ENCODE results near the gene SLC39A11.

SLC39A11 gene

DNA sequence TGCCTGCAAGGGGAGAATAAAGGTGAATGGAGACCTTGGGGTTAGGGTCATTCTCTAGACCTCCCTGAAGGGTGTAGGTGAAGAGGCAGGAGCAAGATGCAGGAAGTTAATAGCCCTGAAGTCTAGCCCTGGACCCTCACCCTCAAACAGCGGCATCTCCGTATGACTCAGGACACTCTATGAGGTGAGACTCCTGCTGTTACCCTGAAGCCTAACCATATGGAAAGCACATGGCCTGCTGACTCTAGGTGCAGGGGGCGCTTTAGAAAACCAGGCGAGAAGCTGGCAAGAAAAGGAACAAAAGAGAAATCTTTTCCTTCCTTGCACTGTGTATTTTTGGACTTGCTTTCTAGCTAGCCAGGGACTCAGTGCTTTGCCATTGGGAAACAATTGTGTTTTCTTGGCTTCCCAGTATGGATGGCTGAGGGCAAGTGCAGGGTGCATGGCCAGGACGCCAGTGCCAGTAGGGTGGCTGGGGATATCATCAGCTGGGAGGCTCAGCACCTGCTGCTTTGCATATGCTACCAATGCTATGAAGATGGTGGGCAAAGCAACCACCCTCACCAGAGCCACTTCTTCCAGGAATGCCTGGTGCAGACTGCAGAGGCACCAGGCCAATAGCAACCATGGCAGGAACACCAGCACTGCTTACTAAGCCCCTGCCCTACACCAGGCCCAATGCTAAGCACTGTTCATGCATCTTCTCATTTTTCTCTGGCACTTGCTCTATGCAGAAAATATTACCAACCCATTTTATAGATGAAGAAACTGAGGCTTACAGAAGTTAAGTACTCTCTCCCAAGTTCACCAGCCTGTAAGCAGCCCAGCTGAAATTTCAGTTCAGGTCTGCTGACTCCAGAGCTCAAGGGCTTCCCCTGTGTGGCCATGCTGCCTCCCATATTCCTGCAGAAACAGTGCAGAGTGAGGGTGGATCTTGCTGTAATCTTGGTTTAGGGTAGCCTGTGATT lies 425.1 kb downstream of the SLC39A11 start:
- no peak for DNase-seq (ENCODE audit: low read depth in 2 of 2, low spot score in 1 of 2)

DNA sequence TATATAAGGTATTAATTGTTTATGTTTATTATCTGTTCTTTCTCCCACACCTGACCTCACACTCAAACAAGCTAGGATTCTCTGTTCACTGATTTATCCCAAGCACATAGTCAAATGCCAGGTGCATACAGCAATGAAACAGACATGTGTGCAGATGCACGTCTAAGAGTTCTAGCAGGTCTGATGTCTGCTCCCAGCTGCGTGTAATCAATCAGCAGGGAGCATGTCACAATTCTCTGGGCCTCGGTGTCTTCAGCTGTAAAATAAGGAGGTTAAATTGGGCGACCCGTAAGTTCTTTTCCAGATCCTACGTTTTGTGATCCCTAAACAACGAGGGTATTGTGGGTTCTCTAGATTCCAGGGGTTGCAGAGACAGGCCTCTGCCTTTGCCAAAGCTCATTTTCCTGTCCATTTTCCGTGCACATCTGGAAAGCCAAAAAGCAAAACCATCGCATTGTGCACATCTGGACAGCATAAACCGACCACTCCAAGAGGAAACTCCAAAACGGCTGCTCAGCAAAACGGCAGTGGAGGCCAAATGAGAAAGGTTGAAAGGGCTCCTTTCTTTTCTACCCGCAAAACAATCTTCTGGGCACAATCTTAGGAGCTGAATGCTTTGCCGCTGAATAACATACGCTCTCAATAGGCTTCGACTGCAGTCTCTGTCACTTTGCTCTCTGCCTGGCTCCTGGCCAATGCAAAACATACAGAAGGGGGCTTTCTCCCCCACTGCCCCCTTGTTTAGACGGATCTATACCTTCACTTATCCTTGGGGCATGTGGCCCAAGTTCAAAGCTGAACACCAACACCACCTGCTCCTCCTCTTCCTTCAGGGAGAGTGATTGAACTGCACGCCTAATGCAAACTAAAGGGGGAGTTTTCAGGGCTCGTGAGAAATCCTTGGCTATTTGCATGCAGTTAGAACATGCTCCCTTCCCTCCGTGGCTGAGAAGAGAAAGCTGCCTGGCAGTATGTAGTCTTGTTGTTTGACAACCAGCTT lies 426.3 kb downstream of the SLC39A11 start:
- DNase-seq (ENCODE audit: low read depth in 2 of 2, low spot score in 1 of 2): no peak

DNA sequence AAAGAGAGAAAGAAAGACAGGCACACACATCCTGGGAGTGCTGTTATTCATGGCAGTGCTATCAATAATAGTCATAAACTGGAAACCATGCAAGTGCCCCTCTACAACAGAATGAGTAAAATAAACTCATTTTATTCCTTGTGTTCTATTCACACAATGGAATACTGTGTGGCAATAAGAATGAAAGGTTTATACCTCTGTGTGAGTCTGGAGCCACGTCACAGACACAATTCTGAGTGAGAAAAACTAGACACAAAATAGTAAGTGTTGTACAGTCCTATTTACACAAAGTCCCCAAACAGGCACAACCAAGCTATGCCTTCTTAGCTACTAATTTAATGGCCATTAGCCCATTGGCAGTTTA lies 429.7 kb downstream of the SLC39A11 start:
- no peak for DNase-seq (ENCODE audit: low read depth in 2 of 2, low spot score in 1 of 2)

DNA sequence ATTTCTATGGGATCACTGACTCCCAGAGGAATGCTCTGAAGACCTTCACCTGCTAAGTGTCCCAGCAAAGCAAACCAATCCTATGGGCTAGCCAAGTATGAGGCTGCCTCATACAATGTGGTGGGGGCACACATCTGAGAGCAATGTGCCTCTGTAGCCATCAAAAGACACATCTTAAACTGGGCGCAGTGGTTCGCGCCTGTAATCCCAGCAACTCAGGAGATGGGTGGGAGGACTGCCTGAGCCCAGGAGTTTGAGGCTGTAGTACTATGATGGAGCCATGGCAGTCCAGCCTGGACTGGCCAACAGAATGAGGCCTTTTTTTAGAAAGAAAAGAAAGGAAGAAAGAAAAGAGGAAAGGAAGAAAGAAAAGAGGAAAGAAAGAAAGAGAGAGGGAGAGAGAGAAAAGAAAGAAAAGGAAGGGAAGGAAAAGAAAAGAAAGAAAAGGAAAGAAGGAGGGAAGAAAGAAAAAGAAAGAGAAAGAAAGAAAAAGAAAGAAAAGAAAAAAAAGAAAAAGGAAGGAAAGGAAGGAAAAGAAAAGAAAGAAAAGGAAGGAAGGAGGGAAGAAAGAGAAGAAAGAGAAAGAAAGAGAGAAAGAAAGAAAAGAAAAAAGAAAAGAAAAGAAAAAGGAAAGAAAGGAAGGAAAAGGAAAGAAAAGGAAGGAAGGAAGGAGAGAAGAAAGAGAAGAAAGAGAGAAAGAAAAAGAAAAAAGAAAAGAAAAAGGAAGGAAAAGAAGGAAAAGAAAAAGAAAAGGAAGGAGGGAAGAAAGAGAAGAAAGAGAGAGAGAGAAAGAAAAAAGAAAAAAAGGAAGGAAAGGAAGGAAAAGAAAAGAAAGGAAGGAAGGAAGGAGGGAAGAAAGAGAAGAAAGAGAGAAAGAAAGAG lies 430.3 kb downstream of the SLC39A11 start:
- no peak for DNase-seq (ENCODE audit: low read depth in 2 of 2, low spot score in 1 of 2)

DNA sequence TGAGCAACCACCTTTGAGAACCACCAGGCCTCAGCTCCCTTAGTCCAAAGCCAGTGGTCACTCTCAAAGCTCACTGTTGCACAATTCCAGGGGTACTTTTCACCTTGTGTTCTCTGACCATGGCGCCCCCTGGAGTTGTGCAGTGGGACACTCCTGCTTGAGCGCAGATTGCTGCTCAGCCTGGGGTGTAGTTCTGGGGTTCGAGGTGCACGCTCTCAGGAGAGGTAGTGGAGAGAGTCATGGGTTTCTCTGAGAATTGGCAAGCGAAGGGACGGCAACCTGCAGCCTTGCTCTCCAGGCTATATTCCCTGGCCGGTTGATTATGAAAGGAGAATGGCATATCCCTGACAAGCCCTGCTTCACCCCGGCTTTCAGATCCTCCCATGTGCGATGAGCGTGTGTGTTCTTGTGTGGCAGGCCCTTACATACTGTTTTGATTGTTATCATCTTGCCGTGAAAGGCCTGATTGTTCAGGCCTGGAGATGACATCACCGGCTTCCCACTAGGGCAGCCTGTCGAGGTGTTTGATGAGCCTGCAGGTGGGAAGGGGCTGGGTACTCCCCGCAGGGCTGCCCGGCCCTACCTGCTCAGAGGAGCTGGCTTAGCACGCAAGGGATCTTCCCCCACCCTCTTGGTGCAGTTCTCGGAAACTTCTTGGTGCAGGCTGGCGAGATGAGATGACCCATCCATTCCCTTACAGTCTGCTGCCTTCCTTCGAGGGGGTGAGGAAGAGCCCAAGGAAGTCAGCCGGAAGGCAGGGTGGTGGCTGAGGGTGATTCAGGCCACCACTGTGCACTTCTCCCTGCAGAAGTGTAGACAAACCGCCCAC lies 431.2 kb downstream of the SLC39A11 start:
- no peak for DNase-seq (ENCODE audit: low read depth in 2 of 2, low spot score in 1 of 2)

DNA sequence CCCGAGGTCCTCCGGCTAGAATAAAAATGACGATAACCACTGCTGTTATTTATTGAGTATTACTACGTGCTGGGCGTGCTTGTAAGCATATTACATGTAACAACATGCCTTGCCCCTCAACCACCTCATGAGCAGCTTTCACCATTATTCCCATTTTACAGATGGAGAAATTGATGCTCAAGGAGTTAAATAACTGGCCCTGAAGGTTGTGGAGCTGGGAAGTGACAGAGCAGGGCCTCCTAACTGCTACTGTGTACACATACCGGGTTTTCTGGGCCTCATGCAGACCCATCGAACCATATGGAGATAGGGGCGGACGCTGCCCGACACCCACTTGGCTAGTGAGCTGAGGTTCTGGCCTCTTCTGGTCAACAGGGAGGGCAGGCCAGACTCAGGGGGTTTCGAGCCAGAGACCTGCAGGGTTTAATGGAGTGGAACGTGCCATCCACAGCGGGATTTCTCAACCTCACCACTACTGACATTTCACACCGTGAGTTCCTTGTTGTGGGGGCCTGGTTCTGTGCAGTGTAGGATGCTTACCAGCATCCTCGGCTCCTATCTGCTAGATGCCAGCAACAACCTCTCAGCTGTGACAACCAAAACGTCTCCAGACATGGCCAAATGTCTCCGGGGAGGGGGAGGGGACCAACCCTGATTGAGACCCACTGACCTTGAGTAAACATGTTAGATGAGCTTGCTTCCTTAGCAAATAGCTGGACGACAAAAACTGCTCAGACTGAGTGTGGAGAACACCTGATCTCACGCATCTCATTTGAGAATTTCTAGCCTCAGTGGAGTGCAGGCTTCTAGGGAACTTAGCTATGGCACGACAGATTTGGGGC lies 432.0 kb downstream of the SLC39A11 start:
- DNase-seq (ENCODE audit: low read depth in 2 of 2, low spot score in 1 of 2): no peak

DNA sequence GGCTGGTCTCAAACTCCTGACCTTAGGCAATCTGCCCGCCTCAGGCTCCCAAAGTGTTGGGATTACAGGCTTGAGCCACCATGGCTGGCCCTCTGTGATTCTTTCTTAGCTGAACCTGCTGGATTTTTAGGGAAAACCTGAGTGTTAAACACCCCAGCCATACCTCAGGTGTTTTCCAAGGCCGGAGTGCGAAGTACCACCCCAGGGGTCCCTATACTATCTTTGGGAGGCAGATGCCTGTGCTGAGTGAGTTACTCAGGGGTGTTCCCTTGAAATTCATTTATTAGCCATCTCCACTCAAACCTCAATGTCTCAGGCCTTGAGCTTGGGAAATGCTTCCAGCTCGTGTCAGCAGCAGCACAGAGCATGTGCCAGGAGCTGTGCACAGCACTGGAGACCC lies 432.7 kb downstream of the SLC39A11 start:
- DNase-seq (ENCODE audit: low read depth in 2 of 2, low spot score in 1 of 2): no peak

DNA sequence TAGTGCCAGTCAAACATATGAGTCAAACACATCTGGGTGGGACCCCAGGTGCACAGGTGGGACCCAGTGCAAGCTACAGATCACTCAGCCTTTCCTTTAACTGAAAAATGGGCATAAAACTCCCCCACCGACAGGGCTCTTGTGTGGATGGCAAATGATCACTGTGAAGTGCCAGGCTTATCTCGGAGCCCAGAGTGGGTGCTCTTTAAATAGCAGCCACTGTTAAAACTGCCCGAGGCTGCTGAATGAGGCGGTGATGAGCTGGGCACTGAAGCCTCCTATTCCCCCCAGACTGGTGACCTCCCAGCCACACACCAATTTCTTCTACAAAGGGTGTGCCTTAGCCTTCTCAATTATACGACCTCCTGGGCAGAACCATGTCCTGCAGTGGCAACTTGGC lies 433.8 kb downstream of the SLC39A11 start:
- DNase-seq (ENCODE audit: low read depth in 2 of 2, low spot score in 1 of 2): no peak

DNA sequence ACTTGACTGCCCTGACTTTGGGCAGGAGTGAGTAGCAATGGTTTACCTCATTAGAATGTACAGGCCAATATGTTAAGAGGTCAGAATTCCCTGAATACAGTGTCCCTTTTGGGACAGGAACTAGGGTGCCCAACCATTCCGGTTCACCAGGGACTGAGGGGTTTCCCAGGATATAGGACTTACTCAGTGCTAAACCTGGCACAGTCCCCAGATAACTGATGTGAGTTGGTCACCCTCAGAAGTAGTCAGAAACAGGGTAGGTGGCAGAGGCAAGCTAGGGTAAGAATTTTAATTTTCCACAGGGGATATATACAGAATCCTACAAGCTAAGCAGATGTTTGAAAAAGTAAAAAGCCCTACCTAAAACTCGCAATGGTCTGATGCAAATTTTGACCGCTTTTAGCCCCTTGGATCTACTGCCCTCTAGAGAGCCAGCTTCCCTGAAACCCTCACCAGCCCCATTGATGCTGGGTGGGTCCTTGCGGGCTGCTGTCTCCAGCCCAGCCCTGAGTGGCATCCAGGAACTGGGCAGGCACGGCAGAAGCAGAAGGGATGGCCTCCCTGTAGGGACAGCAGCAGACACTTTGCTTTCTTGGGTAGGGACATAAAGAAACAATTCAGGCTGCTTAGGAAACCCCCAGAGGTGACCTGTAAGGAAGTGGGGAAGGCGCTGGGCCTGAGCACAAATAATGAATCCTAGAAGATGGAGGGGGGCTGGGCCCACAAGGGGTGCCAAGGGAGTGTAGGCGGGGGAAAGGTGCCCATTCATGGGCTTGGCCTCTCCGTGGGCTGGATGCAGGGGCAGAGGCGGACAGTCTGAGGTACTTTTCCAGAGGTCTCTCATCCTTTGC lies 434.8 kb downstream of the SLC39A11 start:
- no peak for DNase-seq (ENCODE audit: low read depth in 2 of 2, low spot score in 1 of 2)

DNA sequence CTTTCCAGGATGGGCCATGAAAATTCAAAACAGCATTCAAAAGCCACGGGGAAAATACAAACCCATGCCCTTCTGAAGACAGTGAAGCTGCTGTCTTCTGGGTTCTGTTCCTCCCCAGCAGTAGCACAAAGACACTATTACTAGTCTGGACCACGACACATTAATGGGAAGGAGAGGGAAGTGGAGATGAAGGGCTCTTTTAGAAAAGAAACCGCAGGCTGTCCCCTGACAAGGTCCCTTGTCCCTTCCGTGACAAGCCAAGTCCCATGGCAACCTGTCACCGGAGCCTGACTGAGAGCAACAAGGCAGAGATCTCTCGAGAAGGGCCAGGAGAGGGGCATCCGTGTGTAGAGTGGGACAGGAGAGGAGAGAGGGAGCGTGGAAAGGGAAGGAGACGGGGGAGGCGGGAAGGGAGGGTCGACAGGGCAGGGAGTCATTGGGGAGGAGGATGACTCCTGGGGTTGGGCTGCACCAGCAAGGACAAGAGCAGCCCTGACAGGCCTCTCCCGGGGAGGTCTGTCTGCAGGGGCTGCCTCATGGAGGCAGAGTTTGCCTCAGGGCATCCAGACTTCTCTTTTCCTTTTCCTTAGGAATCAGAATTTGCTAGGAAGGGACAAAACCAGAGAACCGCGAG lies 436.2 kb downstream of the SLC39A11 start:
- DNase-seq (ENCODE audit: low read depth in 2 of 2, low spot score in 1 of 2): no peak

DNA sequence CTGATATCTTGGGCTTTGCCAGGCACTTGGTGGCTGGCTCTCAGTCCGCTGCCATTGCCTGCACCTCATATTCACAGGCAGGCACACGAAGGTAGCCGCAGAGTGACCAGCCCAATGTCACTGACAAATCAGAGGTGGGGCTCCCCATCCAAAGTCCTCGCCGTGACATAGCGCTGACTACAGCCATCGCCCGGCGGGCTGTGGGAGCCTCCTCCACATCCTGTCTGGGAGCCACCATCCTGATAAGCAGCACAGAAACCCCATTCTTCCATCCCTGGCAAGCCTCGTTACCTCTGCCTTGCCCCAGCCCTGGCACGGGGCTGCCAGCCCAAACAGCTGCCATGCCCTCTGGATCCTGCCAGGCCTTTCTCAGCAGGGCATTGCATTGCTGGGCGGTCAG lies 437.8 kb downstream of the SLC39A11 start:
- no peak for DNase-seq (ENCODE audit: low read depth in 2 of 2, low spot score in 1 of 2)

DNA sequence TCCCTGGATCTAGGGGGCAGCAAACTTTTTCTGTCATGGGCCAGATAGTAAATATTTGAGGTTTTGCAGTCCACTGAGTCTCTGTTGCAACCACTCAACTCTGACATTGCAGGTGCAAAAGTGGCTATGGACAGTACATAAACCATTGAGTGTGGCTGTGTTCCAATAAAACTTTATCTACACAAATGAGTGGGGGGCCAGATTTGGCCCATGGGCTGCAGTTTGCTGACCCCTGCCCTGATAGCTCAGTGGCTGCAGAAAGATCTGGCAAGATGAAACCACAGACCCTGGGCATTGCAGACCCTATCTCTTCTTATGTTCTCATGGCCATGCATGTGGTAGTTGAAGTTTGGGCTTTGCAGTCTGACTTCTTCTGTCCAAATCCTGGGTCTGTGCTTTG lies 440.5 kb downstream of the SLC39A11 start:
- DNase-seq (ENCODE audit: low read depth in 2 of 2, low spot score in 1 of 2): no peak

DNA sequence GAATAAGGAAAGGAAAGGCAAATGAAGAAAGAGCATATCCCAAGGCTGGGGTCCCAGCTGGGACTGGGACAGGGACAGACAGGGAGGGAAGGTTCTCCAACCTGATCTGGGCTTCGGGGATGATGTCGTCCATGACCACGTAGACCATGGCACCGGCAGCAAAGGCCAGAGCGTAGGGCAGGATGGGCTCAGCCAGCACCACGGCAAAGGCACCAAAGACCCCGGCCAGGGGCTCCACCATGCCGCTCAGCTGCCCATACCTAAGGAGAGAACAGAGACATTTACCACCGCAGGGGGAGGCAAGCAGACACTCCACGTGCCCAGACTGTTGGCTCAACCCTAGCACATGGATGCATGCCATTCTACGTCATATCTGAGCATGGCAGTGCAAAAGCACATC lies 443.8 kb downstream of the SLC39A11 start:
- no peak for DNase-seq (ENCODE audit: low read depth in 2 of 2, low spot score in 1 of 2)

DNA sequence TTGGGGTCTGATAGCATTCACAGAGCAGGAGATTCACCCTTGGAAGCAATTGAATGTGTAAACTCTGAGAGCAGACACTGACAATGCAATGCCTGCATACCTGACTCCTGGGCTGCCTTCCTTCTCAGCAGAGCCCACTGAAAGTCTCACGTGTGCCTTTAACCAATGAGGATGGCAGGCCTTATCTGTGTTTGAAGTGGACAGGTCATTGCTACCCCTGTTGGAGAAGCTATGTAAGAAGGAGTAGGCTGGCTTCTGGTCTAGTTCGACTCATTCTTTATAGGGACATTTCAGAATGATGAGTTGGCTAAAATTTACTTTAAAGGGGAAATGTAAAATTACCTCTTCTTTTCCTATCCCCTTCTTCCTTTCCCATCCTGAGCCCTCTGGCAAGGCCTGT lies 446.3 kb downstream of the SLC39A11 start:
- no peak for DNase-seq (ENCODE audit: low read depth in 2 of 2, low spot score in 1 of 2)

DNA sequence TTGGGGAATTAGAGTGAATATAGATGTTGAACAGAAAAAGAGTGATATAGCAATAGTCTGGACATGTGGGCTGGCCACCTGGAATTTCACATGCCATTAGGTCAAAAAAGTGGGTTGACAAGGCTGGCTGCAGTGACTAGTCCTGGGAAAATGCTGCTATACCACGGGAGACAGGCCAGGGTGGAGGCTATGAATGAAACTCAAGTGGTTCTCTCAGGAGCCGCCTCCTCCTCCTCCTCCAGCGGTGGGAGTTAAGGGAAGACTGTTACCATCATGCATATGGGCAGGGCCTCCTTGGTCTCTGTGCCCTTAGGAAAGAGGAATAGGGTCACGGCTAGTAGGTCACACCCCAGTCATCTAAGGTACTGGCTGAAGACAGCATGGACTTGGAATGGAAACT lies 448.0 kb downstream of the SLC39A11 start:
- no peak for DNase-seq (ENCODE audit: low read depth in 2 of 2, low spot score in 1 of 2)

DNA sequence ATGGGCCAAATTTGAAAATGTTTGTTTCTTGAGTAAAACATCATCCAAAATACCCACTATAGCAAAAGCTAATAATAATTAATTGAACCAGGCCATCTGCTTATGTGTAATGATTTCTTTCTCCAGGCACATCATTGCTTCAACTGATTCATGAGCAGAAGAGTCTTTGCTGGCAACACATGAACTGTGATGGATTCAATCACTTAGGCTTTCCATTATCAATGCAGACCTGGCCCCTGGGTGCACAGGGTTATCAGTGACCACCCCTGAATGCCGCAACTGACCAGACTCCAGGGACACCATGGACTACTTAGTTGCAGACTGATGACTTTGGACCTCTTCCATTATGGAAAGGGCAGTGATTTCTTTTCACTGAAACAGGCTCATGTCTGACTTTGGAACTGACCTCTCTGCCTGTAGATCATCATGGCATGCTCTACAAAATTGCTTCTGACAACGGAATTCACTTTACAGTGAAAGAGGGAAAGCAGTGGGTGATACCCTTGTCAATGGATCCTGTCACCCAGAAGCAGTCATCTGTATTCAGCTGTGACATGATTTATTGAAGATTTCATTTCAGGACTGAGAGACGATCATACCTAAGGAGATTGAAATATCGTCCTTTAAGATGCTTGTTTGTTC lies 448.8 kb downstream of the SLC39A11 start:
- DNase-seq (ENCODE audit: low read depth in 2 of 2, low spot score in 1 of 2): no peak

DNA sequence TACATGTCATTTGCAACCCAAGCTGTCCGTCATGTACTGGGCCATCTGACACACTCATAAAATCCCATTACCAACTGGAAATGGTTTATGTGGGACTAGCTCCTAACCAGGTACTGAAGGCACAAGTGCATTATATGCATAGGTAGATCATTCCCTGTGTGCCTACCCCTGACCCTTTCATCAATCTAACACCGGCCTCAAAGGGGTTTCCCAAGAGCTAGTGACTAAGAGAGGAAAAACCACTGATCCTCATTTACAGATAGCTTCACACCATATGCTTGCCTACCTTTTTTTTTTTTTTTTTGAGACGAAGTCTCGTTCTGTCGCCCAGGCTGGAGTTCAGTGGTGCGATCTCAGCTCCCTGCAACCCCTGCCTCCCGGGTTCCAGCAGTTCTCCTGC lies 449.8 kb downstream of the SLC39A11 start:
- no peak for DNase-seq (ENCODE audit: low read depth in 2 of 2, low spot score in 1 of 2)
